Erythroblast (primary cell): Measurements from ENCODE around the gene CCRL2.
"Not testable (repeated sequence)": the region's sequence is repeated elsewhere in the genome, so short reads cannot be mapped to it uniquely, and the experiment has no call there.

Experiments
- GATA1 ChIP-seq: IDR thresholded peaks from 2 replicates; pipeline ENCODE4 v1.6.1; 2011; ENCODE audit warnings: low read depth, mild to moderate bottlenecking, control low read depth, low read length, moderate library complexity
- POLR2A ChIP-seq: IDR thresholded peaks from 2 replicates; pipeline ENCODE4 v1.6.1; 2011; ENCODE audit warnings: mild to moderate bottlenecking, low read length

DNA sequence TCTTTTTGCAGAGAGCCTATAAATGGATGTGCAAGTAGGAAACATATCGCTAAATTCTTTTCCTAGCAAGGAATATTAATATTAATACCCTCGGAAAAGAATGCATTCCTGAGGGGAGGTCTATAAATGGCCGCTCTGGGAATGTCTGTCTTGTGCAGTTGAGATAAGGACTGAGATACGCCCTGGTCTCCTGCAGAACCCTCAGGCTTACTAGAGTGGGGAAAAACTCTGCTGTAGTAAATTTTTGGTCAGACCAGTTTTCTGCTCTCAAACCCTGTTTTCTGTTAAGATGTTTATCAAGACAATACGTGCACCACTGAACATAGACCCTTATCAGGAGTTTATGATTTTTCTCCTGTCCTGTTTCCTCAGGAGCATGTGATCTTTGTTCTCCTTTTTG is 24.8 kb downstream of the CCRL2 start:
- TF ChIP-seq POLR2A, GATA1: not testable (repeated sequence)
